Measurements from ENCODE around the gene AKAP17A.
"Not testable (repeated sequence)": the region's sequence is repeated elsewhere in the genome, so short reads cannot be mapped to it uniquely, and the experiment has no call there.

AKAP17A gene

GRCh38 chrX:1574181-1574580, 17.2 kb upstream of the AKAP17A start:
- H3K27ac Mint-ChIP-seq, H3K36me3 Mint-ChIP-seq, H3K4me3 Mint-ChIP-seq, H3K9me3 Mint-ChIP-seq, H3K27me3 Mint-ChIP-seq: not testable (repeated sequence)
- H3K4me1 Mint-ChIP-seq = peaks cover 24% of the 10 kb centered on the region

- no peaks in the 10 kb centered on the region for H3K9me3 Mint-ChIP-seq
- no peaks in the 10 kb centered on the region for H3K27me3 Mint-ChIP-seq
- H3K4me1 Mint-ChIP-seq = peaks cover 17% of the 10 kb centered on the region
- H3K4me3 Mint-ChIP-seq = no peak overlapping the region
- H3K27ac Mint-ChIP-seq = no peak overlapping the region
- no peaks in the 10 kb centered on the region for H3K36me3 Mint-ChIP-seq
These were observed 15.0 kb upstream of the AKAP17A start for GRCh38 chrX:1576201-1576992.

GRCh38 chrX:1577845-1578244, 13.6 kb upstream of the AKAP17A start:
- no peak overlapping the region for H3K4me3 Mint-ChIP-seq

GRCh38 chrX:1578511-1579173, 12.8 kb upstream of the AKAP17A start:
- H3K4me3 Mint-ChIP-seq = no peak overlapping the region
- H3K4me1 Mint-ChIP-seq = peaks cover 24% of the 10 kb centered on the region
- H3K9me3 Mint-ChIP-seq = no peaks in the 10 kb centered on the region
- no peaks in the 10 kb centered on the region for H3K36me3 Mint-ChIP-seq
- no peaks in the 10 kb centered on the region for H3K27me3 Mint-ChIP-seq
- H3K27ac Mint-ChIP-seq = no peak overlapping the region

More at GRCh38 chrX:1577845-1578244, 13.6 kb upstream of the AKAP17A start:
- H3K9me3 Mint-ChIP-seq = no peaks in the 10 kb centered on the region
- H3K27me3 Mint-ChIP-seq = no peaks in the 10 kb centered on the region
- H3K36me3 Mint-ChIP-seq = no peaks in the 10 kb centered on the region
- H3K27ac Mint-ChIP-seq = no peak overlapping the region
- peaks cover 16% of the 10 kb centered on the region for H3K4me1 Mint-ChIP-seq

- Mint-ChIP-seq H3K27ac (peak overlapping the region; percentile 65), H3K4me3 (no peak overlapping the region), H3K9me3 (no peaks in the 10 kb centered on the region)
These were observed 10.3 kb upstream of the AKAP17A start for GRCh38 chrX:1581132-1581531.

GRCh38 chrX:1582686-1583437, 8.5 kb upstream of the AKAP17A start:
- Mint-ChIP-seq H3K36me3 (no peaks in the 10 kb centered on the region), H3K4me3 (peak overlapping the region; percentile 39), H3K9me3 (no peaks in the 10 kb centered on the region), H3K27ac (peak overlapping the region; percentile 55), H3K27me3 (no peaks in the 10 kb centered on the region), H3K4me1 (peaks cover 32% of the 10 kb centered on the region)

More at GRCh38 chrX:1581132-1581531, 10.3 kb upstream of the AKAP17A start:
- Mint-ChIP-seq H3K27me3 (no peaks in the 10 kb centered on the region), H3K36me3 (no peaks in the 10 kb centered on the region), H3K4me1 (peaks cover 25% of the 10 kb centered on the region)

- Mint-ChIP-seq H3K4me1 (peaks cover 32% of the 10 kb centered on the region), H3K9me3 (no peaks in the 10 kb centered on the region), H3K27me3 (no peaks in the 10 kb centered on the region), H3K27ac (no peak overlapping the region), H3K36me3 (no peaks in the 10 kb centered on the region), H3K4me3 (no peak overlapping the region)
These were observed 7.0 kb upstream of the AKAP17A start for GRCh38 chrX:1584237-1585011.

- Mint-ChIP-seq H3K27me3 (no peaks in the 10 kb centered on the region), H3K4me3 (no peak overlapping the region), H3K9me3 (no peaks in the 10 kb centered on the region), H3K27ac (no peak overlapping the region), H3K4me1 (peaks cover 18% of the 10 kb centered on the region), H3K36me3 (no peaks in the 10 kb centered on the region)
These were observed 4.2 kb upstream of the AKAP17A start for GRCh38 chrX:1587161-1587560.

- H3K27me3 Mint-ChIP-seq = no peaks in the 10 kb centered on the region
- H3K36me3 Mint-ChIP-seq = no peaks in the 10 kb centered on the region
- H3K4me3 Mint-ChIP-seq = no peak overlapping the region
- peak overlapping the region; percentile 84 for H3K27ac Mint-ChIP-seq
- H3K4me1 Mint-ChIP-seq = peaks cover 26% of the 10 kb centered on the region
- H3K9me3 Mint-ChIP-seq = no peaks in the 10 kb centered on the region
These were observed 1.9 kb upstream of the AKAP17A start for GRCh38 chrX:1589356-1590130.

- H3K27me3 Mint-ChIP-seq = no peaks in the 10 kb centered on the region
- peaks cover 29% of the 10 kb centered on the region for H3K4me1 Mint-ChIP-seq
- H3K27ac Mint-ChIP-seq = peak overlapping the region; percentile 87
- H3K36me3 Mint-ChIP-seq = peaks cover 3% of the 10 kb centered on the region
- H3K9me3 Mint-ChIP-seq = no peaks in the 10 kb centered on the region
- H3K4me3 Mint-ChIP-seq = peak overlapping the region; percentile 92
These were observed 562 bp downstream of the AKAP17A start for GRCh38 chrX:1591863-1592469.

- peaks cover 6% of the 10 kb centered on the region for H3K36me3 Mint-ChIP-seq
- H3K9me3 Mint-ChIP-seq = no peaks in the 10 kb centered on the region
- no peaks in the 10 kb centered on the region for H3K27me3 Mint-ChIP-seq
- H3K4me3 Mint-ChIP-seq = peak overlapping the region; percentile 92
- H3K4me1 Mint-ChIP-seq = peaks cover 25% of the 10 kb centered on the region
- H3K27ac Mint-ChIP-seq = peak overlapping the region; percentile 65
These were observed 1.2 kb downstream of the AKAP17A start for GRCh38 chrX:1592470-1593142.

- Mint-ChIP-seq H3K27me3 (no peaks in the 10 kb centered on the region), H3K27ac (peak overlapping the region; percentile 65), H3K9me3 (no peaks in the 10 kb centered on the region), H3K4me1 (peaks cover 25% of the 10 kb centered on the region), H3K4me3 (peak overlapping the region; percentile 92), H3K36me3 (peaks cover 6% of the 10 kb centered on the region)
These were observed 2.2 kb downstream of the AKAP17A start for GRCh38 chrX:1593286-1594271.

GRCh38 chrX:1595711-1596060, 4.3 kb downstream of the AKAP17A start:
- H3K27ac Mint-ChIP-seq = peak overlapping the region; percentile 62
- H3K4me3 Mint-ChIP-seq = peak overlapping the region; percentile 11
- H3K4me1 Mint-ChIP-seq = peaks cover 25% of the 10 kb centered on the region
- H3K27me3 Mint-ChIP-seq = no peaks in the 10 kb centered on the region
- H3K36me3 Mint-ChIP-seq = peaks cover 10% of the 10 kb centered on the region
- H3K9me3 Mint-ChIP-seq = no peaks in the 10 kb centered on the region

Data from activated naive CD4-positive, alpha-beta T cell treated with anti-CD3 and anti-CD28 coated beads, Interleukin-2, amount 50 U/mL, for 24 hours (primary cell).